ENCODE measurements around the gene CTIF. TPM values are rescaled to one million over a fixed set of nuclear protein-coding genes. Genes with fewer than 3 reads are reported as not detected.
A peak's percentile ranks its signal among the peaks of the same experiment; 100 is the strongest.

Gene CTIF
- total RNA-seq, 1 donor from 2014 or later, result 72.4 TPM

GRCh38 chr18:48641981-48642380 is 103.2 kb downstream of the CTIF start:
- H3K9me3 ChIP-seq, result no peaks in the 10 kb centered on the region
- TF ChIP-seq, protein P1, sequence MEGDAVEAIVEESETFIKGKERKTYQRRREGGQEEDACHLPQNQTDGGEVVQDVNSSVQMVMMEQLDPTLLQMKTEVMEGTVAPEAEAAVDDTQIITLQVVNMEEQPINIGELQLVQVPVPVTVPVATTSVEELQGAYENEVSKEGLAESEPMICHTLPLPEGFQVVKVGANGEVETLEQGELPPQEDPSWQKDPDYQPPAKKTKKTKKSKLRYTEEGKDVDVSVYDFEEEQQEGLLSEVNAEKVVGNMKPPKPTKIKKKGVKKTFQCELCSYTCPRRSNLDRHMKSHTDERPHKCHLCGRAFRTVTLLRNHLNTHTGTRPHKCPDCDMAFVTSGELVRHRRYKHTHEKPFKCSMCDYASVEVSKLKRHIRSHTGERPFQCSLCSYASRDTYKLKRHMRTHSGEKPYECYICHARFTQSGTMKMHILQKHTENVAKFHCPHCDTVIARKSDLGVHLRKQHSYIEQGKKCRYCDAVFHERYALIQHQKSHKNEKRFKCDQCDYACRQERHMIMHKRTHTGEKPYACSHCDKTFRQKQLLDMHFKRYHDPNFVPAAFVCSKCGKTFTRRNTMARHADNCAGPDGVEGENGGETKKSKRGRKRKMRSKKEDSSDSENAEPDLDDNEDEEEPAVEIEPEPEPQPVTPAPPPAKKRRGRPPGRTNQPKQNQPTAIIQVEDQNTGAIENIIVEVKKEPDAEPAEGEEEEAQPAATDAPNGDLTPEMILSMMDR (IDR thresholded peaks at IDR 0.05), result no peak
- no peak for ATAC-seq
- no peak for DNase-seq
- H3K4me3 ChIP-seq, result no peak overlapping the region
- intact Hi-C loops (cut with DNase I), result no loop called here
- no peaks in the 10 kb centered on the region for H3K36me3 ChIP-seq
- H3K27ac ChIP-seq, result no peak overlapping the region
- H3K27me3 ChIP-seq, result no peaks in the 10 kb centered on the region
- no peaks in the 10 kb centered on the region for H3K4me1 ChIP-seq

- no peaks in the 10 kb centered on the region for H3K36me3 ChIP-seq
- H3K9me3 ChIP-seq, result no peaks in the 10 kb centered on the region
- DNase-seq (no peak), ATAC-seq (no peak)
- TF ChIP-seq, protein P1 (IDR thresholded peaks at IDR 0.05), result no peak
- no peaks in the 10 kb centered on the region for H3K4me1 ChIP-seq
- intact Hi-C loops (cut with DNase I), result no loop called here
- H3K4me3 ChIP-seq, result no peak overlapping the region
- H3K27me3 ChIP-seq, result no peaks in the 10 kb centered on the region
- no peak overlapping the region for H3K27ac ChIP-seq
Observed at GRCh38 chr18:48642503-48642902, 103.7 kb downstream of the CTIF start.

GRCh38 chr18:48643262-48643661 is 104.4 kb downstream of the CTIF start:
- DNase-seq (no peak), ATAC-seq (no peak)
- intact Hi-C loops (cut with DNase I), result no loop called here

DNA sequence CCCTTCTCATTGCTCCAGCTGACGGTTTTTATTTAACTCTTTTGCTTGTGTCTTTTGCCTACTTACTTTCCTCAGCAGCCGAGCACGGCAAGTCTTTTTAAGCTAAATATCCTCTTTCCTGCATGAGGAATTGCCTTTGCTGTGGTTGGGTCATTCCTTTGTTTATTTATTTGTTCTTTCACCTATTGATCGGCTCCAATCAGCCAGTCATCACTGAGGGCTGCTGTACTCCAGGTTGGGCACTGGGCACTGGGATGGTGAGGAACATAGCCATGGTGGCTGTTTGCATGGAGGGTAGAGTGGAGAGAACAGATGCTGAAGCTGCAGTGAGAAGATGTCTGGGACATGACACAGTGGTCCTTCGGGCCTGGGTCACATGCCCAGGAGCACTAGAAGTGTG is 105.2 kb downstream of the CTIF start:
- Histone ChIP-seq H3K4me1 (no peaks in the 10 kb centered on the region), H3K36me3 (no peaks in the 10 kb centered on the region), H3K27me3 (no peaks in the 10 kb centered on the region), H3K4me3 (no peak overlapping the region), H3K9me3 (no peaks in the 10 kb centered on the region), H3K27ac (no peak overlapping the region)
- TF ChIP-seq, protein P1 (IDR thresholded peaks at IDR 0.05), result no peak
- intact Hi-C loops (cut with DNase I), result no loop called here
- peak; percentile 17 for DNase-seq
- no peak for ATAC-seq

More at GRCh38 chr18:48643262-48643661, 104.4 kb downstream of the CTIF start:
- Histone ChIP-seq H3K4me3 (no peak overlapping the region), H3K9me3 (no peaks in the 10 kb centered on the region), H3K36me3 (no peaks in the 10 kb centered on the region), H3K27me3 (no peaks in the 10 kb centered on the region), H3K4me1 (no peaks in the 10 kb centered on the region), H3K27ac (no peak overlapping the region)
- TF ChIP-seq, protein P1 (IDR thresholded peaks at IDR 0.05), result no peak

DNA sequence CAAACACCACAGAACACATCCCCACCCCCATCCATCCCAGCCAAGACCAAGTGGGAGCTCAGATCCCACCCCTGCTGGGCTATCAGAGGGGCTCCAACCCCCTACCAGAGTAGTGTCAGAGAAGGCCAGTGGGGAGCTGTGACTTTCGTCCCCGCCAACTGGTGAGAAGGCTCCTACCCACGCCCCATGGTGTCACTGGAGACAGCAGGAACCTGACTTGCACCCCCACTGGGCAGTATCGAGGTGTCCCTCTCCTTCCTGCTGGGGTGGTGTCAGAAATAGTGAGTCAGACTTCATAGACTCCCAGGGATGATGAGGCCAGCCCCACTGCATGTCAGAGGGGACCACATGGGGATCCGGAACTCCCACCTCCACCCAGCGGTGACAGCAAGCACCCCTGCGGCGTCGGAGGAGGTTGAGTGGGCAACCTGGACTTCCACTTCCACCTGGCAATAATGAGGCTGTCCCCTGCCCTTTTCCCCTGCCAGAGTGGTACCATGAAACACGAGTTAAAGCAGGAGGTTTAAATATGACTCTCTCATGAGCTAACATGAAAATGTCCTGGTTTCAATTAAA is 106.7 kb downstream of the CTIF start:
- TF ChIP-seq, protein P1 (IDR thresholded peaks at IDR 0.05), result no peak
- DNase-seq (peak; percentile 48), ATAC-seq (no peak)
- no peak overlapping the region for H3K27ac ChIP-seq
- H3K36me3 ChIP-seq, result no peaks in the 10 kb centered on the region
- H3K4me3 ChIP-seq, result no peak overlapping the region
- no peaks in the 10 kb centered on the region for H3K27me3 ChIP-seq
- intact Hi-C loops (cut with DNase I), result no loop called here
- H3K9me3 ChIP-seq, result no peaks in the 10 kb centered on the region
- H3K4me1 ChIP-seq, result no peaks in the 10 kb centered on the region

- peak; percentile 31 for ATAC-seq
- DNase-seq, result no peak
- H3K27ac ChIP-seq, result no peak overlapping the region
- H3K27me3 ChIP-seq, result no peaks in the 10 kb centered on the region
- no peak overlapping the region for H3K4me3 ChIP-seq
- intact Hi-C loops (cut with DNase I), result no loop called here
- TF ChIP-seq, protein P1 (IDR thresholded peaks at IDR 0.05), result no peak
- no peaks in the 10 kb centered on the region for H3K9me3 ChIP-seq
- no peaks in the 10 kb centered on the region for H3K4me1 ChIP-seq
- H3K36me3 ChIP-seq, result no peaks in the 10 kb centered on the region
Observed at GRCh38 chr18:48646976-48647375, 108.1 kb downstream of the CTIF start.

Measured in upper lobe of right lung (tissue), 1 donor.